IPS-18a (cell line): ENCODE data around the gene DYNLRB2.

ENCODE experiments used
- H3K27ac ChIP-seq: one replicate; pipeline ENCODE4 v1.5.1; 2013; ENCODE audit warnings: low read length
- H3K27me3 ChIP-seq: one replicate; pipeline ENCODE4 v1.6.1; 2013; ENCODE audit warnings: mild to moderate bottlenecking, low read length; ENCODE audit not compliant: control insufficient read depth, insufficient read depth
- H3K36me3 ChIP-seq: one replicate; pipeline ENCODE4 v1.6.1; 2013; ENCODE audit warnings: low read depth, low read length; ENCODE audit not compliant: control insufficient read depth
- H3K4me1 ChIP-seq: one replicate; pipeline ENCODE4 v1.6.1; 2013; ENCODE audit warnings: low read depth, low read length; ENCODE audit not compliant: control insufficient read depth
- H3K4me3 ChIP-seq: one replicate; pipeline ENCODE4 v1.5.1; 2013; ENCODE audit warnings: low read length
- H3K9ac ChIP-seq: one replicate; pipeline ENCODE4 v1.6.1; 2013; ENCODE audit warnings: mild to moderate bottlenecking, low read length, moderate library complexity
- H3K9me3 ChIP-seq: one replicate; pipeline ENCODE4 v1.6.1; 2013; ENCODE audit warnings: low read depth, low read length; ENCODE audit not compliant: control insufficient read depth

Gene DYNLRB2

GRCh38 chr16:80519189-80519588 lies 21.6 kb upstream of the DYNLRB2 start:
- no peak overlapping the region for H3K27ac ChIP-seq
- H3K9me3 ChIP-seq: no peaks in the 10 kb centered on the region
- no peaks in the 10 kb centered on the region for H3K27me3 ChIP-seq
- no peaks in the 10 kb centered on the region for H3K36me3 ChIP-seq
- H3K4me1 ChIP-seq: peaks cover 12% of the 10 kb centered on the region
- H3K4me3 ChIP-seq: no peak overlapping the region
- no peak overlapping the region for H3K9ac ChIP-seq

GRCh38 chr16:80525420-80525819 lies 15.4 kb upstream of the DYNLRB2 start:
- no peak overlapping the region for H3K9ac ChIP-seq
- H3K27ac ChIP-seq: no peak overlapping the region
- H3K4me3 ChIP-seq: no peak overlapping the region
- H3K9me3 ChIP-seq: no peaks in the 10 kb centered on the region
- H3K4me1 ChIP-seq: no peaks in the 10 kb centered on the region
- no peaks in the 10 kb centered on the region for H3K36me3 ChIP-seq
- H3K27me3 ChIP-seq: no peaks in the 10 kb centered on the region

GRCh38 chr16:80526418-80527061 lies 14.3 kb upstream of the DYNLRB2 start:
- no peaks in the 10 kb centered on the region for H3K9me3 ChIP-seq
- no peak overlapping the region for H3K9ac ChIP-seq
- no peaks in the 10 kb centered on the region for H3K36me3 ChIP-seq
- no peaks in the 10 kb centered on the region for H3K4me1 ChIP-seq
- H3K27ac ChIP-seq: no peak overlapping the region
- no peak overlapping the region for H3K4me3 ChIP-seq
- no peaks in the 10 kb centered on the region for H3K27me3 ChIP-seq

GRCh38 chr16:80527297-80527696 lies 13.5 kb upstream of the DYNLRB2 start:
- no peak overlapping the region for H3K4me3 ChIP-seq
- H3K27me3 ChIP-seq: peaks cover 3% of the 10 kb centered on the region
- no peak overlapping the region for H3K27ac ChIP-seq
- no peaks in the 10 kb centered on the region for H3K36me3 ChIP-seq
- no peaks in the 10 kb centered on the region for H3K4me1 ChIP-seq
- H3K9ac ChIP-seq: no peak overlapping the region
- H3K9me3 ChIP-seq: no peaks in the 10 kb centered on the region

GRCh38 chr16:80530479-80530878 lies 10.3 kb upstream of the DYNLRB2 start:
- H3K9ac ChIP-seq: no peak overlapping the region
- H3K4me3 ChIP-seq: no peak overlapping the region
- no peak overlapping the region for H3K27ac ChIP-seq
- H3K36me3 ChIP-seq: no peaks in the 10 kb centered on the region
- peaks cover 21% of the 10 kb centered on the region for H3K27me3 ChIP-seq
- H3K4me1 ChIP-seq: no peaks in the 10 kb centered on the region
- no peaks in the 10 kb centered on the region for H3K9me3 ChIP-seq

GRCh38 chr16:80536238-80536637 lies 4.6 kb upstream of the DYNLRB2 start:
- H3K4me3 ChIP-seq: no peak overlapping the region
- no peaks in the 10 kb centered on the region for H3K9me3 ChIP-seq
- no peak overlapping the region for H3K27ac ChIP-seq
- no peak overlapping the region for H3K9ac ChIP-seq
- peaks cover 63% of the 10 kb centered on the region for H3K27me3 ChIP-seq
- no peaks in the 10 kb centered on the region for H3K36me3 ChIP-seq
- H3K4me1 ChIP-seq: no peaks in the 10 kb centered on the region

GRCh38 chr16:80541306-80541694 lies 507 bp downstream of the DYNLRB2 start:
- peak overlapping the region; percentile 69 for H3K9ac ChIP-seq
- no peaks in the 10 kb centered on the region for H3K9me3 ChIP-seq
- H3K27ac ChIP-seq: no peak overlapping the region
- no peaks in the 10 kb centered on the region for H3K4me1 ChIP-seq
- peak overlapping the region; percentile 82 for H3K4me3 ChIP-seq
- H3K27me3 ChIP-seq: peaks cover 37% of the 10 kb centered on the region
- no peaks in the 10 kb centered on the region for H3K36me3 ChIP-seq

GRCh38 chr16:80543162-80543561 lies 2.4 kb downstream of the DYNLRB2 start:
- Histone ChIP-seq H3K9ac (no peak overlapping the region), H3K36me3 (no peaks in the 10 kb centered on the region), H3K27me3 (peaks cover 19% of the 10 kb centered on the region), H3K4me1 (no peaks in the 10 kb centered on the region), H3K4me3 (no peak overlapping the region), H3K27ac (no peak overlapping the region), H3K9me3 (no peaks in the 10 kb centered on the region)

- Histone ChIP-seq H3K4me1 (no peaks in the 10 kb centered on the region), H3K9ac (no peak overlapping the region), H3K9me3 (no peaks in the 10 kb centered on the region), H3K27ac (no peak overlapping the region), H3K27me3 (peaks cover 7% of the 10 kb centered on the region), H3K4me3 (no peak overlapping the region), H3K36me3 (no peaks in the 10 kb centered on the region)
Measured at GRCh38 chr16:80544326-80544725, 3.5 kb downstream of the DYNLRB2 start.

GRCh38 chr16:80546249-80546648 lies 5.5 kb downstream of the DYNLRB2 start:
- Histone ChIP-seq H3K9ac (no peak overlapping the region), H3K4me1 (no peaks in the 10 kb centered on the region), H3K36me3 (no peaks in the 10 kb centered on the region), H3K4me3 (no peak overlapping the region), H3K27ac (no peak overlapping the region), H3K9me3 (no peaks in the 10 kb centered on the region), H3K27me3 (no peaks in the 10 kb centered on the region)

- H3K4me1 ChIP-seq: no peaks in the 10 kb centered on the region
- H3K27me3 ChIP-seq: no peaks in the 10 kb centered on the region
- no peak overlapping the region for H3K9ac ChIP-seq
- no peak overlapping the region for H3K27ac ChIP-seq
- H3K36me3 ChIP-seq: no peaks in the 10 kb centered on the region
- H3K9me3 ChIP-seq: no peaks in the 10 kb centered on the region
- H3K4me3 ChIP-seq: no peak overlapping the region
Measured at GRCh38 chr16:80547145-80547544, 6.4 kb downstream of the DYNLRB2 start.

GRCh38 chr16:80552277-80552676 lies 11.5 kb downstream of the DYNLRB2 start:
- H3K27ac ChIP-seq: no peak overlapping the region
- no peak overlapping the region for H3K9ac ChIP-seq
- no peaks in the 10 kb centered on the region for H3K27me3 ChIP-seq
- H3K4me3 ChIP-seq: no peak overlapping the region
- H3K4me1 ChIP-seq: no peaks in the 10 kb centered on the region
- H3K9me3 ChIP-seq: no peaks in the 10 kb centered on the region
- H3K36me3 ChIP-seq: no peaks in the 10 kb centered on the region
